SK-N-SH (cell line): Measurements from ENCODE around the gene SAMD4B. TPM values are rescaled to one million over a fixed set of nuclear protein-coding genes. Genes with fewer than 3 reads are reported as not detected.

Experiments used
- CTCF ChIA-PET: fragments of 300-600, 350-600 bp; formaldehyde crosslinking; extraction: SDS; loops from one replicate; lab custom pipeline; 2021; lab: Yijun Ruan, JAX
- POLR2A ChIA-PET: fragments of 350-600 bp; sonication (Branson Sonifier 250); formaldehyde crosslinking; extraction: SDS; loops from one replicate; lab custom pipeline; 2020; ENCODE audit warnings: antibody characterized with exemption, inconsistent platforms; lab: Yijun Ruan, JAX
- DNase-seq: peaks from one replicate; pipeline ENCODE4 v3.0.0; 2012
- H2AFZ ChIP-seq: fragments of 200-600 bp; sonication (generic); 2 replicates; pipeline ENCODE4 v1.8.1; 2016; ENCODE audit warnings: antibody characterized with exemption, mild to moderate bottlenecking, low read depth
- H3F3A ChIP-seq: fragments of 200-600 bp; sonication (generic); replicated peaks from 2 replicates; pipeline ENCODE3; 2016; ENCODE audit warnings: antibody characterized with exemption, mild to moderate bottlenecking; ENCODE audit not compliant: insufficient read depth
- H3K27ac ChIP-seq, 2 experiments: fragments of 200-500 bp in 1 of 2; fragments of 200-600 bp in 1 of 2; sonication (Bioruptor generic) in 1 of 2; sonication (generic), shearing (Covaris generic) in 1 of 2; 2 replicates each; pipeline versions ENCODE4 v1.5.1 to v1.6.1; 2014 to 2016; ENCODE audit warnings: low read depth in 2 of 2, inconsistent platforms in 1 of 2, low read length in 1 of 2, mild to moderate bottlenecking in 1 of 2, mixed read lengths in 1 of 2
- H3K27me3 ChIP-seq: fragments of 200-600 bp; sonication (generic), shearing (Covaris generic); 2 replicates; pipeline ENCODE4 v1.6.1; 2016; ENCODE audit warnings: mixed run types; ENCODE audit not compliant: insufficient read depth
- H3K36me3 ChIP-seq, 2 experiments: fragments of 200-500 bp in 1 of 2; fragments of 200-600 bp in 1 of 2; sonication (Bioruptor generic) in 1 of 2; sonication (generic) in 1 of 2; replicated peaks in 1 of 2; 2 replicates each; pipeline versions ENCODE3 to v1.5.1; 2014 to 2016; ENCODE audit warnings: low read length in 1 of 2, mild to moderate bottlenecking in 1 of 2; ENCODE audit not compliant: insufficient read depth in 2 of 2, control insufficient read depth in 1 of 2
- H3K4me1 ChIP-seq, 2 experiments: fragments of 200-500 bp in 1 of 2; fragments of 200-600 bp in 1 of 2; sonication (Bioruptor generic) in 1 of 2; sonication (generic), shearing (Covaris generic) in 1 of 2; 2 replicates each; pipeline versions ENCODE4 v1.5.1 to v1.6.1; 2014 to 2016; ENCODE audit warnings: low read depth in 1 of 2, low read length in 1 of 2, mixed run types in 1 of 2; ENCODE audit not compliant: insufficient read depth in 2 of 2, control insufficient read depth in 1 of 2
- H3K4me2 ChIP-seq: fragments of 200-600 bp; sonication (generic), shearing (Covaris generic); 2 replicates; pipeline ENCODE4 v1.6.1; 2017; ENCODE audit warnings: mixed run types
- H3K4me3 ChIP-seq, 2 experiments: fragments of 200-500 bp in 1 of 2; fragments of 200-600 bp in 1 of 2; sonication (Bioruptor generic) in 1 of 2; sonication (generic), shearing (Covaris generic) in 1 of 2; 2 replicates each; pipeline versions ENCODE4 v1.5.1 to v1.8.1; 2014 to 2016; ENCODE audit warnings: low read depth in 2 of 2, inconsistent platforms in 1 of 2, low read length in 1 of 2, mild to moderate bottlenecking in 1 of 2, mixed read lengths in 1 of 2, moderate library complexity in 1 of 2
- H3K79me2 ChIP-seq: fragments of 200-600 bp; sonication (generic); 2 replicates; pipeline ENCODE4 v1.8.1; 2017; ENCODE audit warnings: mild to moderate bottlenecking; ENCODE audit not compliant: insufficient read depth
- H3K9ac ChIP-seq: fragments of 200-600 bp; sonication (generic); 2 replicates; pipeline ENCODE4 v1.6.1; 2017; ENCODE audit warnings: mixed run types
- H3K9me2 ChIP-seq: fragments of 200-600 bp; sonication (generic); 2 replicates; pipeline ENCODE4 v1.6.1; 2017; ENCODE audit warnings: mixed run types
- H3K9me3 ChIP-seq: fragments of 200-600 bp; sonication (generic); 2 replicates; pipeline ENCODE4 v1.6.1; 2017; ENCODE audit warnings: mixed run types, mild to moderate bottlenecking, moderate library complexity
- H4K20me1 ChIP-seq: fragments of 200-600 bp; sonication (generic); 2 replicates; pipeline ENCODE4 v1.6.1; 2017; ENCODE audit warnings: mild to moderate bottlenecking, mixed run types; ENCODE audit not compliant: insufficient read depth
- CTCF ChIP-seq: fragments of 200-600 bp; sonication (generic); IDR thresholded peaks from 2 replicates; pipeline ENCODE4 v1.6.1; 2017; ENCODE audit warnings: antibody characterized with exemption, mild to moderate bottlenecking, moderate library complexity
- EZH2phosphoT487 ChIP-seq: fragments of 200-600 bp; sonication (generic); IDR thresholded peaks from 2 replicates; pipeline ENCODE4 v1.6.1; 2017; ENCODE audit warnings: low read depth, mixed run types, mild to moderate bottlenecking, antibody characterized with exemption, moderate library complexity, borderline replicate concordance
- FOSL2 ChIP-seq: IDR thresholded peaks from 2 replicates; pipeline ENCODE4 v1.4.0; 2012; ENCODE audit warnings: low read depth, mild to moderate bottlenecking, moderate library complexity, borderline replicate concordance
- FOXJ3 ChIP-seq: sonication (generic); formaldehyde crosslinking; IDR thresholded peaks from 2 replicates; pipeline ENCODE4 v1.5.1; 2020; ENCODE audit warnings: mild to moderate bottlenecking, missing genetic modification reagents
- IRF3 ChIP-seq: fragments of 150-350 bp; IDR thresholded peaks from 2 replicates; pipeline ENCODE4 v1.6.1; 2016; ENCODE audit warnings: mild to moderate bottlenecking, low read depth, low read length
- JUND ChIP-seq: IDR thresholded peaks from 2 replicates; pipeline ENCODE4 v1.4.0; 2012
- MEF2A ChIP-seq: IDR thresholded peaks from 2 replicates; pipeline ENCODE4 v1.4.0; 2012; ENCODE audit warnings: low read depth, borderline replicate concordance
- NFIC ChIP-seq: IDR thresholded peaks from 2 replicates; pipeline ENCODE4 v1.4.0; 2012; ENCODE audit warnings: borderline replicate concordance
- NRF1 ChIP-seq: IDR thresholded peaks from 2 replicates; pipeline ENCODE4 v1.6.1; 2012; ENCODE audit warnings: low read depth, mild to moderate bottlenecking, low read length
- PBX3 ChIP-seq: IDR thresholded peaks from 2 replicates; pipeline ENCODE4; 2012
- RFX5 ChIP-seq: IDR thresholded peaks from 2 replicates; pipeline ENCODE4 v1.6.1; 2012; ENCODE audit warnings: mild to moderate bottlenecking, improper control_type of control experiment, low read length
- RXRA ChIP-seq: IDR thresholded peaks from 2 replicates; pipeline ENCODE4 v1.4.0; 2012; ENCODE audit warnings: low read depth, mild to moderate bottlenecking, borderline replicate concordance
- SIN3A ChIP-seq: IDR thresholded peaks from 2 replicates; pipeline ENCODE4 v1.6.1; 2012; ENCODE audit warnings: low read depth, mild to moderate bottlenecking, low read length, moderate library complexity, borderline replicate concordance
- SMC3 ChIP-seq: IDR thresholded peaks from 2 replicates; pipeline ENCODE4 v1.6.1; 2012; ENCODE audit warnings: low read depth, low read length, improper control_type of control experiment
- TAF1 ChIP-seq: IDR thresholded peaks from 2 replicates; pipeline ENCODE4 v1.6.1; 2012; ENCODE audit warnings: low read depth, mild to moderate bottlenecking, low read length, moderate library complexity, borderline replicate concordance
- USF1 ChIP-seq: IDR thresholded peaks from 2 replicates; pipeline ENCODE4 v1.4.0; 2012; ENCODE audit warnings: low read depth, borderline replicate concordance
- YY1 ChIP-seq: IDR thresholded peaks from 2 replicates; pipeline ENCODE4 v1.4.0; 2012; ENCODE audit warnings: low read depth, mild to moderate bottlenecking
- ZBTB33 ChIP-seq: IDR thresholded peaks from 2 replicates; pipeline ENCODE4 v1.4.0; 2012; ENCODE audit warnings: low read depth, borderline replicate concordance
- WGBS: methylation state at CpG from one replicate; pipeline ENCODE4 v1.1.6; 2017; ENCODE audit warnings: low lambda C conversion rate; 5-methylcytosine and 5-hydroxymethylcytosine counted together
- polyA plus RNA-seq, 3 experiments: library from polyadenylated mRNA; depleted of rRNA; stranded (reverse); fragments of >200 nt; gene quantifications; 2 replicates each; pipeline ENCODE4 v1.2.3, GENCODE V29; 2012

SAMD4B gene
- polyA plus RNA-seq, 1 of the 3 experiments (the other 2 are of a cell fraction): 83.0 TPM

- Histone ChIP-seq H3K4me3 (peak overlapping the region; percentile 66 to 73), H3K9me3 (no peaks in the 10 kb centered on the region), H3K9ac (no peak overlapping the region), H2AFZ (no peak overlapping the region), H3K36me3 (no peaks in the 10 kb centered on the region), H3K27ac (no peak overlapping the region), H3K4me1 (peaks cover 0 to 10% of the 10 kb centered on the region in 2 experiments; a peak in 1 of 4 replicates), H3K4me2 (peak overlapping the region; percentile 93), H3K9me2 (no peaks in the 10 kb centered on the region), H3K27me3 (no peaks in the 10 kb centered on the region), H3F3A (no peaks in the 10 kb centered on the region), H3K79me2 (no peaks in the 10 kb centered on the region), H4K20me1 (no peaks in the 10 kb centered on the region)
- ChIA-PET POLR2A (no interaction called here), CTCF (no interaction called here)
- DNase-seq: no peak
- 85% methylated on average over 5 of the region's 5 CpGs for WGBS
- TF ChIP-seq YY1: no peak
- no peak for TF ChIP-seq NRF1
- no peak for TF ChIP-seq IRF3
- no peak for TF ChIP-seq NFIC
- no peak for TF ChIP-seq JUND
- no peak for TF ChIP-seq CTCF
- no peak for TF ChIP-seq RFX5
- no peak for TF ChIP-seq PBX3
- no peak for TF ChIP-seq ZBTB33
Measured at GRCh38 chr19:39319098-39319891, 22.9 kb upstream of the SAMD4B start.

- peak overlapping the region; percentile 66 to 73 for H3K4me3 ChIP-seq
- no peak overlapping the region; a peak in 1 of 4 replicates for H3K27ac ChIP-seq
- H3K9me3 ChIP-seq: no peaks in the 10 kb centered on the region
- no peaks in the 10 kb centered on the region for H3K36me3 ChIP-seq
- CTCF ChIA-PET: no interaction called here
- peak overlapping the region; percentile 61; the same call in 1 of the 2 replicates for H3K9ac ChIP-seq
- H3K9me2 ChIP-seq: no peaks in the 10 kb centered on the region
- no peaks in the 10 kb centered on the region for H3K27me3 ChIP-seq
- peaks cover 0 to 10% of the 10 kb centered on the region in 2 experiments; a peak in 1 of 4 replicates for H3K4me1 ChIP-seq
- peak; percentile 76 for DNase-seq
- no peaks in the 10 kb centered on the region for H3F3A ChIP-seq
- WGBS: 17% methylated on average over 12 of the region's 16 CpGs
- no peaks in the 10 kb centered on the region for H3K79me2 ChIP-seq
- no peaks in the 10 kb centered on the region for H4K20me1 ChIP-seq
- peak overlapping the region; percentile 93 for H3K4me2 ChIP-seq
- POLR2A ChIA-PET: no interaction called here
- H2AFZ ChIP-seq: peak overlapping the region; percentile 93
- TF ChIP-seq FOSL2 (no peak), MEF2A (no peak), EZH2phosphoT487 (no peak), JUND (no peak), RXRA (no peak), IRF3 (no peak), FOXJ3 (CRISPR knock-in tag) (no peak), SMC3 (no peak), USF1 (no peak), SIN3A (no peak), NRF1 (no peak), TAF1 (no peak), YY1 (no peak)
Measured at GRCh38 chr19:39319892-39320248, 22.4 kb upstream of the SAMD4B start.
